ENCODE results near the gene PITPNC1.

- TF ChIP-seq CTCF (conservative IDR thresholded peaks at IDR 0.05; ENCODE audit: low read depth, low read length) (no peak), EZH2 (IDR thresholded peaks at IDR 0.05; ENCODE audit: borderline replicate concordance, low read depth, low read length, poor library complexity, severe bottlenecking) (no peak)
Measured at GRCh38 chr17:67474081-67474661, 97.1 kb downstream of the PITPNC1 start.

Measured in A673 (cell line).